Measurements from ENCODE around the gene TIGD7.

Gene TIGD7

DNA sequence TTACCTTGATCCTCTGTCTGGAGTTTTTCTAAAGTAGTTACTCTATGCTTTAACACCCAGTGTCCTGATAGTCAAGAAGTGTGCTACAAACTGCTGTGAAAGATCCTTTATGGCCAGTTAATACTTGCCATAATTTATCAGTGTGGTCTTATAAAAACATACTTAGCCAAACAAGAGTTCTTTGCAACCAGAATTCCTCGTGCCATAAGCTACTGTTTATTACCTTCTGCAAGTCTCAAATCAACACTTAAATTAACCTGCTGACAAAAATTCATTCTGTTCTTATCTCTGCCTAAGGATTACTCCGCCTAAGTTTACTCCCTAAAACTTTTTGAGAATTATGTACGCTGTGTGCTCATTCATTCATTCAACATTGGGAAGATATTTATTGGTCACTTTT, 22.9 kb upstream of the TIGD7 start:
- H3K9me2 ChIP-seq (replicated peaks; ENCODE audit: insufficient read depth, low read length), result no peaks in the 10 kb centered on the region
- H2AFZ ChIP-seq (ENCODE audit: low read depth, low read length, severe bottlenecking), result no peak overlapping the region
- H4K20me1 ChIP-seq (ENCODE audit: low read depth, low read length), result no peaks in the 10 kb centered on the region
- H3F3A ChIP-seq (ENCODE audit: insufficient read depth), result peaks cover 4% of the 10 kb centered on the region; the same call in 1 of the 2 replicates
- H3K9ac ChIP-seq (ENCODE audit: low read length), result no peak overlapping the region
- H3K4me3 ChIP-seq (ENCODE audit: insufficient read depth, low read length, poor library complexity, severe bottlenecking), result no peak overlapping the region
- no peaks in the 10 kb centered on the region for H3K36me3 ChIP-seq (ENCODE audit: low read length)
- no peaks in the 10 kb centered on the region for H3K27me3 ChIP-seq (ENCODE audit: low read length)
- H3K27ac ChIP-seq (ENCODE audit: low read depth, low read length), result no peak overlapping the region
- H3K4me2 ChIP-seq (ENCODE audit: low read depth, low read length, poor library complexity, severe bottlenecking), result no peak overlapping the region
- H3K9me3 ChIP-seq (ENCODE audit: insufficient read depth, low read length), result no peaks in the 10 kb centered on the region
- no peak for TF ChIP-seq EZH2phosphoT487 (conservative IDR thresholded peaks at IDR 0.05; ENCODE audit: low read length)
- TF ChIP-seq, protein P1, sequence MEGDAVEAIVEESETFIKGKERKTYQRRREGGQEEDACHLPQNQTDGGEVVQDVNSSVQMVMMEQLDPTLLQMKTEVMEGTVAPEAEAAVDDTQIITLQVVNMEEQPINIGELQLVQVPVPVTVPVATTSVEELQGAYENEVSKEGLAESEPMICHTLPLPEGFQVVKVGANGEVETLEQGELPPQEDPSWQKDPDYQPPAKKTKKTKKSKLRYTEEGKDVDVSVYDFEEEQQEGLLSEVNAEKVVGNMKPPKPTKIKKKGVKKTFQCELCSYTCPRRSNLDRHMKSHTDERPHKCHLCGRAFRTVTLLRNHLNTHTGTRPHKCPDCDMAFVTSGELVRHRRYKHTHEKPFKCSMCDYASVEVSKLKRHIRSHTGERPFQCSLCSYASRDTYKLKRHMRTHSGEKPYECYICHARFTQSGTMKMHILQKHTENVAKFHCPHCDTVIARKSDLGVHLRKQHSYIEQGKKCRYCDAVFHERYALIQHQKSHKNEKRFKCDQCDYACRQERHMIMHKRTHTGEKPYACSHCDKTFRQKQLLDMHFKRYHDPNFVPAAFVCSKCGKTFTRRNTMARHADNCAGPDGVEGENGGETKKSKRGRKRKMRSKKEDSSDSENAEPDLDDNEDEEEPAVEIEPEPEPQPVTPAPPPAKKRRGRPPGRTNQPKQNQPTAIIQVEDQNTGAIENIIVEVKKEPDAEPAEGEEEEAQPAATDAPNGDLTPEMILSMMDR (IDR thresholded peaks at IDR 0.05; ENCODE audit: insufficient read depth, low read length, poor library complexity, severe bottlenecking), result no peak
- no peaks in the 10 kb centered on the region for H3K79me2 ChIP-seq (ENCODE audit: insufficient read depth, low read length)

DNA sequence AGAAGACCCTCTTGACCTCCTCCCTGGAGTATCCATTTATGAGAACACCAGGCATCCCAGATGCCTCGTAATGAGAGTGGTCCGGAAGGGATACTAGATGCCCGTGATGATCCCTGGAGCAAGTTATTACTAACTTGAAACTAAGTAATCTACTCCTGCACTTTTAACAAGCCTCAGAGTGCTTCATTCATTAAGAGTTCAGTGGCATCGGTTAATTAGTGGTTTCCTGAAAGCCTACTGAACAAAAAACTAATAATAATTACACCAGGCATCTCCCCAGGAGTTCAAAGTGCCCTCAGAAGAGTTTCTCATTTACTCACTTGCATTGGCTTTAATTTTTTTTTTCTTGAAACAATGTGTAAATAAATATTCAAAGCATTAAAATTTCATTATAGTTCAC, 22.3 kb upstream of the TIGD7 start:
- no peak overlapping the region for H3K27ac ChIP-seq (ENCODE audit: low read depth, low read length)
- no peaks in the 10 kb centered on the region for H3K9me2 ChIP-seq (replicated peaks; ENCODE audit: insufficient read depth, low read length)
- H4K20me1 ChIP-seq (ENCODE audit: low read depth, low read length), result no peaks in the 10 kb centered on the region
- no peak overlapping the region for H2AFZ ChIP-seq (ENCODE audit: low read depth, low read length, severe bottlenecking)
- no peak for TF ChIP-seq EZH2phosphoT487 (conservative IDR thresholded peaks at IDR 0.05; ENCODE audit: low read length)
- TF ChIP-seq, protein P1 (IDR thresholded peaks at IDR 0.05; ENCODE audit: insufficient read depth, low read length, poor library complexity, severe bottlenecking), result no peak
- H3K79me2 ChIP-seq (ENCODE audit: insufficient read depth, low read length), result no peaks in the 10 kb centered on the region
- peaks cover 3% of the 10 kb centered on the region; the same call in 1 of the 2 replicates for H3F3A ChIP-seq (ENCODE audit: insufficient read depth)
- no peak overlapping the region for H3K4me3 ChIP-seq (ENCODE audit: insufficient read depth, low read length, poor library complexity, severe bottlenecking)
- no peaks in the 10 kb centered on the region for H3K36me3 ChIP-seq (ENCODE audit: low read length)
- H3K4me2 ChIP-seq (ENCODE audit: low read depth, low read length, poor library complexity, severe bottlenecking), result no peak overlapping the region
- H3K27me3 ChIP-seq (ENCODE audit: low read length), result no peaks in the 10 kb centered on the region
- no peaks in the 10 kb centered on the region for H3K9me3 ChIP-seq (ENCODE audit: insufficient read depth, low read length)
- no peak overlapping the region for H3K9ac ChIP-seq (ENCODE audit: low read length)

DNA sequence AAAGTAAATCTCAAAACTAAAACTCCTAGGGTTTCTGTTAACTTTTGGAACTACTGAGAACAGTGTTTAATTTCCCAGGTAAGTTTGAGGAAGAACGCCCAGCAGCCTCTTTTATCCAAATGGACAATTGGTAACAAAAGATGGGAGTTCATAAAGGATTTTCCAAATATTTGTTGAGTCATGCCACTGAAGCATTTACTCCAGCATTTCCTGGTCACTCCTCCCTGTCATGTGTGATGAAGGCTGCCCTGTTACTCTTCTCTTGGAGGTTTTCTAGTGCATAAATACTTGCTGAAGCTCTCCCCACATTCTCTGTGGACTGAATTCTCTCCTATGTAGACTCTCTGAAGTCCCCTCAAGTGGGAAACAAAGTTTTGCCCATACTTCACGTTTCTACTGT, 16.6 kb upstream of the TIGD7 start:
- Histone ChIP-seq H3K4me2 (ENCODE audit: low read depth, low read length, poor library complexity, severe bottlenecking) (no peak overlapping the region), H3K36me3 (ENCODE audit: low read length) (peaks cover 17% of the 10 kb centered on the region), H4K20me1 (ENCODE audit: low read depth, low read length) (no peaks in the 10 kb centered on the region), H3K27ac (ENCODE audit: low read depth, low read length) (no peak overlapping the region), H3F3A (ENCODE audit: insufficient read depth) (no peaks in the 10 kb centered on the region), H3K9ac (ENCODE audit: low read length) (no peak overlapping the region), H3K9me2 (replicated peaks; ENCODE audit: insufficient read depth, low read length) (no peaks in the 10 kb centered on the region), H3K27me3 (ENCODE audit: low read length) (no peaks in the 10 kb centered on the region), H2AFZ (ENCODE audit: low read depth, low read length, severe bottlenecking) (no peak overlapping the region), H3K79me2 (ENCODE audit: insufficient read depth, low read length) (no peaks in the 10 kb centered on the region), H3K9me3 (ENCODE audit: insufficient read depth, low read length) (peaks cover 20% of the 10 kb centered on the region; the same call in 1 of the 2 replicates), H3K4me3 (ENCODE audit: insufficient read depth, low read length, poor library complexity, severe bottlenecking) (no peak overlapping the region)
- no peak for TF ChIP-seq EZH2phosphoT487 (conservative IDR thresholded peaks at IDR 0.05; ENCODE audit: low read length)
- TF ChIP-seq, protein P1 (IDR thresholded peaks at IDR 0.05; ENCODE audit: insufficient read depth, low read length, poor library complexity, severe bottlenecking), result no peak
